Caco-2 (cell line): ENCODE results near the gene OGDH. TPM values are rescaled to one million over a fixed set of nuclear protein-coding genes. Genes with fewer than 3 reads are reported as not detected.

Experiments
- BruUV-seq: library from RNA; stranded (reverse); fragments of 400-500 nt; replicated peaks from 2 replicates; lab custom pipeline; 2021; lab: Mats Ljungman, UMichigan
- CTCF ChIA-PET: fragments of 300-600 bp; sonication (Branson Sonifier 250); formaldehyde crosslinking; loops from one replicate; lab custom pipeline; 2022; ENCODE audit warnings: antibody characterized with exemption; lab: Charles Lee
- POLR2A ChIA-PET: fragments of 300-600 bp; sonication (Branson Sonifier 250); formaldehyde crosslinking; loops from one replicate; lab custom pipeline; 2022; ENCODE audit warnings: antibody characterized with exemption; lab: Charles Lee
- DNase-seq, 2 experiments: peaks; one replicate each; pipeline versions ENCODE4 v3.0.0 to v3.0.0-alpha.2; 2020 to 2022
- H3K27me3 ChIP-seq: replicated peaks from 2 replicates; pipeline ENCODE4 v1.6.0; 2011; ENCODE audit warnings: low read length; ENCODE audit not compliant: control insufficient read depth, insufficient read depth
- H3K36me3 ChIP-seq: 2 replicates; pipeline ENCODE4 v1.5.1; 2011; ENCODE audit warnings: low read length; ENCODE audit not compliant: control insufficient read depth, insufficient read depth
- H3K4me1 ChIP-seq: fragments of 250-450 bp; sonication (Bioruptor Pico); 2 replicates; pipeline ENCODE4 v1.5.1; 2020; ENCODE audit warnings: mild to moderate bottlenecking
- H3K4me3 ChIP-seq: 2 replicates; pipeline ENCODE4 v1.5.1; 2011; ENCODE audit warnings: low read depth, mild to moderate bottlenecking, control low read depth, low read length
- H3K9me3 ChIP-seq: fragments of 250-450 bp; sonication (Bioruptor Pico); 2 replicates; pipeline ENCODE4 v1.5.1; 2020; ENCODE audit warnings: mild to moderate bottlenecking, moderate library complexity
- H3K27ac Mint-ChIP-seq: one replicate; pipeline ENCODE4 v1.8.0; 2022; ENCODE audit warnings: mixed read lengths; ENCODE audit not compliant: unreplicated experiment
- H3K27me3 Mint-ChIP-seq: one replicate; pipeline ENCODE4 v1.8.0; 2022; ENCODE audit warnings: mixed read lengths; ENCODE audit not compliant: insufficient read depth, unreplicated experiment
- H3K36me3 Mint-ChIP-seq: one replicate; pipeline ENCODE4 v1.8.0; 2022; ENCODE audit warnings: mild to moderate bottlenecking, mixed read lengths; ENCODE audit not compliant: insufficient read depth, unreplicated experiment
- H3K4me1 Mint-ChIP-seq: one replicate; pipeline ENCODE4 v1.8.0; 2022; ENCODE audit warnings: low read depth, mixed read lengths; ENCODE audit not compliant: unreplicated experiment
- H3K4me3 Mint-ChIP-seq: one replicate; pipeline ENCODE4 v1.8.0; 2022; ENCODE audit warnings: mild to moderate bottlenecking, moderate library complexity, mixed read lengths; ENCODE audit not compliant: unreplicated experiment
- H3K9me3 Mint-ChIP-seq: one replicate; pipeline ENCODE4 v1.8.0; 2022; ENCODE audit warnings: mixed read lengths; ENCODE audit not compliant: unreplicated experiment
- CTCF ChIP-seq, 2 experiments: fragments of 200-600 bp in 1 of 2; IDR thresholded peaks; 1 replicate in 1 of 2; 2 replicates in 1 of 2; pipeline versions ENCODE4 v1.5.1 to v1.8.0; 2011 to 2022; ENCODE audit warnings: antibody characterized with exemption in 1 of 2, control low read depth in 1 of 2, inconsistent platforms in 1 of 2, low read depth in 1 of 2, low read length in 1 of 2, mild to moderate bottlenecking in 1 of 2, moderate library complexity in 1 of 2; ENCODE audit not compliant: insufficient read depth in 1 of 2, severe bottlenecking in 1 of 2, unreplicated experiment in 1 of 2
- intact Hi-C: fragments of 100-400 bp; cut with micrococcal nuclease; formaldehyde crosslinking; loops from one replicate; pipeline ENCODE4 v1.10.0; 2022; ENCODE audit not compliant: unreplicated experiment
- total RNA-seq: library from RNA; stranded (reverse); gene quantifications from 2 replicates; pipeline ENCODE4 v1.2.3, GENCODE V29; 2022

Gene OGDH
- total RNA-seq, 1 experiment from 2014 or later, result 62.1 TPM

GRCh38 chr7:44693641-44694313 is 87.3 kb downstream of the OGDH start:
- ChIA-PET POLR2A (no interaction called here), CTCF (no interaction called here)
- Histone ChIP-seq H3K4me1 (no peaks in the 10 kb centered on the region), H3K36me3 (peaks cover 4% of the 10 kb centered on the region), H3K9me3 (no peaks in the 10 kb centered on the region), H3K4me3 (no peak overlapping the region), H3K27me3 (no peaks in the 10 kb centered on the region)
- Mint-ChIP-seq H3K4me1 (no peaks in the 10 kb centered on the region), H3K4me3 (no peak overlapping the region), H3K27me3 (no peaks in the 10 kb centered on the region), H3K27ac (no peak overlapping the region), H3K36me3 (peaks cover 61% of the 10 kb centered on the region), H3K9me3 (no peaks in the 10 kb centered on the region)
- BruUV-seq, result no TSS peak
- DNase-seq, result no peak
- TF ChIP-seq CTCF (IDR thresholded peaks at IDR 0.05; ENCODE audit: insufficient read depth in 1 of 2, low read depth in 1 of 2, low read length in 1 of 2, severe bottlenecking in 1 of 2, unreplicated experiment in 1 of 2), result no peak
- intact Hi-C loops, result no loop called here

DNA sequence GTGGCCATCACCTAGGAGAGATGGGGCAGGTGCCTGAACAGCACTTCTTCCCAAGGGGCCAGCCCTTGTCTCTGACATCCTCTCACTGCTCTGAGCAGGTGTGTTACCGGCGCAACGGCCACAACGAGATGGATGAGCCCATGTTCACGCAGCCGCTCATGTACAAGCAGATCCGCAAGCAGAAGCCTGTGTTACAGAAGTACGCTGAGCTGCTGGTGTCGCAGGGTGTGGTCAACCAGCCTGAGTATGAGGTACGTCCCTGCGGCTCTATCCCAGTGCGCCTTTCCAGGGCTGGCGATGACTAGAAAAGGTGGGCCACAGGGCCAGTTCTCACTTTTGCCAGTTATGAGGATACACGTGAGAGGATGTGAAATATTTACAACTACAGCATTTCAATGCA is 87.9 kb downstream of the OGDH start:
- no peak for DNase-seq
- Mint-ChIP-seq H3K4me3 (no peak overlapping the region), H3K9me3 (no peaks in the 10 kb centered on the region), H3K27ac (no peak overlapping the region), H3K36me3 (peaks cover 65% of the 10 kb centered on the region), H3K4me1 (no peaks in the 10 kb centered on the region), H3K27me3 (no peaks in the 10 kb centered on the region)
- TF ChIP-seq CTCF (IDR thresholded peaks at IDR 0.05; ENCODE audit: insufficient read depth in 1 of 2, low read depth in 1 of 2, low read length in 1 of 2, severe bottlenecking in 1 of 2, unreplicated experiment in 1 of 2), result no peak
- ChIA-PET POLR2A (no interaction called here), CTCF (no interaction called here)
- Histone ChIP-seq H3K4me1 (no peaks in the 10 kb centered on the region), H3K36me3 (peaks cover 4% of the 10 kb centered on the region), H3K27me3 (no peaks in the 10 kb centered on the region), H3K9me3 (no peaks in the 10 kb centered on the region), H3K4me3 (no peak overlapping the region)
- BruUV-seq, result no TSS peak
- intact Hi-C loops, result no loop called here

- intact Hi-C loops, result no loop called here
- H3K9me3 ChIP-seq, result no peaks in the 10 kb centered on the region
- no peaks in the 10 kb centered on the region for H3K4me1 ChIP-seq
- Mint-ChIP-seq H3K4me1 (no peaks in the 10 kb centered on the region), H3K27me3 (no peaks in the 10 kb centered on the region), H3K27ac (no peak overlapping the region), H3K4me3 (no peak overlapping the region), H3K9me3 (no peaks in the 10 kb centered on the region), H3K36me3 (peaks cover 65% of the 10 kb centered on the region)
- ChIA-PET POLR2A (no interaction called here), CTCF (no interaction called here)
- TF ChIP-seq CTCF (IDR thresholded peaks at IDR 0.05; ENCODE audit: insufficient read depth in 1 of 2, low read depth in 1 of 2, low read length in 1 of 2, severe bottlenecking in 1 of 2, unreplicated experiment in 1 of 2), result no peak
- DNase-seq, result no peak
- no peaks in the 10 kb centered on the region for H3K27me3 ChIP-seq
- BruUV-seq, result no TSS peak
- no peak overlapping the region for H3K4me3 ChIP-seq
- H3K36me3 ChIP-seq, result peaks cover 4% of the 10 kb centered on the region
Measured at GRCh38 chr7:44694766-44695165, 88.3 kb downstream of the OGDH start.
